Peyer's patch (tissue), 4 donors: Measurements from ENCODE around the gene ASIC4.

ENCODE experiments used
- CTCF ChIP-seq, 6 experiments: fragments of 450-650 bp in 4 of 6; fragments of 200-600 bp in 2 of 6; sonication (generic) in 1 of 6; IDR thresholded peaks; one replicate each; pipeline ENCODE4 v1.5.1; 2017 to 2019; ENCODE audit warnings: antibody characterized with exemption in 6 of 6, mild to moderate bottlenecking in 3 of 6, moderate library complexity in 1 of 6
- POLR2A ChIP-seq, 2 donors: fragments of 450-650 bp; IDR thresholded peaks; one replicate each; pipeline ENCODE4 v1.5.1; 2017; ENCODE audit warnings: antibody characterized with exemption in 2 of 2, mild to moderate bottlenecking in 2 of 2, moderate library complexity in 2 of 2

GRCh38 chr2:219500135-219500534 lies 14.1 kb upstream of the ASIC4 start:
- TF ChIP-seq CTCF (IDR thresholded peaks at IDR 0.05) (no peak), POLR2A (IDR thresholded peaks at IDR 0.05) (no peak)
